HL-60/S4 treated with retinoic acid at 250 ng/mL for 4 days and 3 days (cell line): Measurements from ENCODE around the gene CENPT.

Source experiments
- in situ Hi-C: fragments of 300-500 bp; cut with MboI; formaldehyde crosslinking; loops from 2 replicates; pipeline ENCODE4 v1.7.0; 2022; ENCODE audit warnings: low sequenced_read_pairs

The CENPT gene

GRCh38 chr16:67814567-67814966 is 32.9 kb downstream of the CENPT start:
- in situ Hi-C loops: no loop called here

- in situ Hi-C loops: no loop called here
Measured at GRCh38 chr16:67811899-67812298, 35.6 kb downstream of the CENPT start.

GRCh38 chr16:67807148-67807682 is 40.3 kb downstream of the CENPT start:
- in situ Hi-C loops: no loop called here

GRCh38 chr16:67806428-67807147 is 40.9 kb downstream of the CENPT start, which contains the start of the genes RANBP10 and TSNAXIP1:
Gene RANBP10 (minus strand): TSS chr16:67806560. CDS start chr16:67806536, 24 bp downstream.
Gene TSNAXIP1 (plus strand): TSS chr16:67806889. CDS start chr16:67807150, 261 bp downstream.
- in situ Hi-C loops: no loop called here

- in situ Hi-C loops: no loop called here
Measured at GRCh38 chr16:67805718-67806427, 41.6 kb downstream of the CENPT start.

- in situ Hi-C loops: no loop called here
Measured at GRCh38 chr16:67804853-67805542, 42.5 kb downstream of the CENPT start.

GRCh38 chr16:67803894-67804293 is 43.6 kb downstream of the CENPT start:
- in situ Hi-C loops: no loop called here

- in situ Hi-C loops: no loop called here
Measured at GRCh38 chr16:67801883-67802282, 45.6 kb downstream of the CENPT start.

GRCh38 chr16:67801241-67801640 is 46.3 kb downstream of the CENPT start:
- in situ Hi-C loops: no loop called here

GRCh38 chr16:67800338-67800926 is 47.1 kb downstream of the CENPT start:
- in situ Hi-C loops: no loop called here

GRCh38 chr16:67796099-67796718 is 51.3 kb downstream of the CENPT start:
- in situ Hi-C loops: no loop called here

GRCh38 chr16:67790071-67790470 is 57.4 kb downstream of the CENPT start:
- in situ Hi-C loops: no loop called here

- in situ Hi-C loops: no loop called here
Measured at GRCh38 chr16:67786491-67786890, 61.0 kb downstream of the CENPT start.

GRCh38 chr16:67783353-67783725 is 64.2 kb downstream of the CENPT start:
- in situ Hi-C loops: no loop called here

GRCh38 chr16:67782567-67783352 is 64.7 kb downstream of the CENPT start:
- in situ Hi-C loops: no loop called here

- in situ Hi-C loops: no loop called here
Measured at GRCh38 chr16:67781565-67781921, 66.0 kb downstream of the CENPT start.

- in situ Hi-C loops: no loop called here
Measured at GRCh38 chr16:67780847-67781564, 66.5 kb downstream of the CENPT start.

GRCh38 chr16:67779256-67780014 is 68.1 kb downstream of the CENPT start:
- in situ Hi-C loops: no loop called here
